OCI-LY1 (cell line): ENCODE results near the gene TRIM10.

ENCODE experiments used
- H2AFZ ChIP-seq: fragments of 200-600 bp; sonication (generic), shearing (Covaris generic); 2 replicates; pipeline ENCODE4 v1.6.0; 2014; ENCODE audit warnings: antibody characterized with exemption, mild to moderate bottlenecking, low read length
- H3F3A ChIP-seq: fragments of 200-600 bp; sonication (generic), shearing (Covaris generic); 2 replicates; pipeline ENCODE4 v1.6.0; 2014; ENCODE audit warnings: mild to moderate bottlenecking, antibody characterized with exemption, low read length, moderate library complexity; ENCODE audit not compliant: insufficient read depth
- H3K27ac ChIP-seq: fragments of 200-600 bp; sonication (generic); 2 replicates; pipeline ENCODE4 v1.5.1; 2014; ENCODE audit warnings: low read length, mixed run types, mild to moderate bottlenecking, low read depth; ENCODE audit not compliant: poor library complexity, severe bottlenecking
- H3K27me3 ChIP-seq: fragments of 200-600 bp; sonication (generic); 2 replicates; pipeline ENCODE4 v1.6.0; 2014; ENCODE audit warnings: antibody characterized with exemption, mild to moderate bottlenecking, low read length, moderate library complexity; ENCODE audit not compliant: insufficient read depth
- H3K36me3 ChIP-seq: fragments of 200-600 bp; sonication (generic); 2 replicates; pipeline ENCODE4 v1.6.1; 2014; ENCODE audit warnings: mild to moderate bottlenecking, antibody characterized with exemption, low read length, moderate library complexity, mixed read lengths; ENCODE audit not compliant: insufficient read depth
- H3K4me1 ChIP-seq: fragments of 200-600 bp; sonication (generic); 2 replicates; pipeline ENCODE4 v1.5.1; 2014; ENCODE audit warnings: mild to moderate bottlenecking, low read length, moderate library complexity; ENCODE audit not compliant: insufficient read depth, severe bottlenecking
- H3K4me2 ChIP-seq: fragments of 200-600 bp; sonication (generic), shearing (Covaris generic); 2 replicates; pipeline ENCODE4 v1.6.1; 2014; ENCODE audit warnings: low read length
- H3K4me3 ChIP-seq: fragments of 200-600 bp; sonication (generic); 2 replicates; pipeline ENCODE4 v1.5.1; 2014; ENCODE audit warnings: low read length, low read depth, mild to moderate bottlenecking, mixed read lengths; ENCODE audit not compliant: poor library complexity, severe bottlenecking
- H3K79me2 ChIP-seq: fragments of 200-600 bp; shearing (Covaris generic); 2 replicates; pipeline ENCODE4 v1.6.1; 2016; ENCODE audit warnings: mixed run types, low read length, mixed read lengths; ENCODE audit not compliant: insufficient read depth
- H3K9ac ChIP-seq: fragments of 200-600 bp; sonication (generic), shearing (Covaris generic); 2 replicates; pipeline ENCODE4 v1.6.1; 2014; ENCODE audit warnings: mild to moderate bottlenecking, low read length, mixed read lengths
- H3K9me2 ChIP-seq: fragments of 200-600 bp; sonication (generic), shearing (Covaris generic); 2 replicates; pipeline ENCODE4 v1.6.1; 2014; ENCODE audit warnings: low read depth, mild to moderate bottlenecking, low read length, mixed read lengths
- H3K9me3 ChIP-seq: fragments of 200-600 bp; shearing (Covaris generic); 2 replicates; pipeline ENCODE4 v1.6.1; 2014; ENCODE audit warnings: low read length, mixed read lengths
- H4K20me1 ChIP-seq: fragments of 200-600 bp; sonication (generic), shearing (Covaris generic); 2 replicates; pipeline ENCODE4 v1.6.0; 2016; ENCODE audit warnings: mild to moderate bottlenecking, low read length; ENCODE audit not compliant: insufficient read depth
- CTCF ChIP-seq: fragments of 200-600 bp; sonication (generic), shearing (Covaris generic); IDR thresholded peaks from 2 replicates; pipeline ENCODE4 v1.5.1; 2017; ENCODE audit warnings: mild to moderate bottlenecking, antibody characterized with exemption, low read length, moderate library complexity, mixed read lengths
- EZH2 ChIP-seq: fragments of 200-600 bp; sonication (generic), shearing (Covaris generic); IDR thresholded peaks from 2 replicates; pipeline ENCODE4 v1.8.0; 2017; ENCODE audit warnings: borderline replicate concordance, mixed run types, mild to moderate bottlenecking, antibody characterized with exemption, low read length, moderate library complexity, mixed read lengths

TRIM10 gene

GRCh38 chr6:30131947-30132497 is 29.0 kb downstream of the TRIM10 start:
- Histone ChIP-seq H3K36me3 (no peaks in the 10 kb centered on the region), H3K9me2 (no peaks in the 10 kb centered on the region), H3K9ac (no peak overlapping the region), H2AFZ (no peak overlapping the region), H3K4me2 (no peak overlapping the region), H3K27ac (no peak overlapping the region), H3K79me2 (no peaks in the 10 kb centered on the region), H3F3A (no peaks in the 10 kb centered on the region), H3K27me3 (peaks cover 5% of the 10 kb centered on the region; the same call in 1 of the 2 replicates), H3K4me1 (peaks cover 4% of the 10 kb centered on the region), H3K4me3 (no peak overlapping the region), H4K20me1 (no peaks in the 10 kb centered on the region), H3K9me3 (no peaks in the 10 kb centered on the region)
- no peak for TF ChIP-seq CTCF
- TF ChIP-seq EZH2 = no peak

DNA sequence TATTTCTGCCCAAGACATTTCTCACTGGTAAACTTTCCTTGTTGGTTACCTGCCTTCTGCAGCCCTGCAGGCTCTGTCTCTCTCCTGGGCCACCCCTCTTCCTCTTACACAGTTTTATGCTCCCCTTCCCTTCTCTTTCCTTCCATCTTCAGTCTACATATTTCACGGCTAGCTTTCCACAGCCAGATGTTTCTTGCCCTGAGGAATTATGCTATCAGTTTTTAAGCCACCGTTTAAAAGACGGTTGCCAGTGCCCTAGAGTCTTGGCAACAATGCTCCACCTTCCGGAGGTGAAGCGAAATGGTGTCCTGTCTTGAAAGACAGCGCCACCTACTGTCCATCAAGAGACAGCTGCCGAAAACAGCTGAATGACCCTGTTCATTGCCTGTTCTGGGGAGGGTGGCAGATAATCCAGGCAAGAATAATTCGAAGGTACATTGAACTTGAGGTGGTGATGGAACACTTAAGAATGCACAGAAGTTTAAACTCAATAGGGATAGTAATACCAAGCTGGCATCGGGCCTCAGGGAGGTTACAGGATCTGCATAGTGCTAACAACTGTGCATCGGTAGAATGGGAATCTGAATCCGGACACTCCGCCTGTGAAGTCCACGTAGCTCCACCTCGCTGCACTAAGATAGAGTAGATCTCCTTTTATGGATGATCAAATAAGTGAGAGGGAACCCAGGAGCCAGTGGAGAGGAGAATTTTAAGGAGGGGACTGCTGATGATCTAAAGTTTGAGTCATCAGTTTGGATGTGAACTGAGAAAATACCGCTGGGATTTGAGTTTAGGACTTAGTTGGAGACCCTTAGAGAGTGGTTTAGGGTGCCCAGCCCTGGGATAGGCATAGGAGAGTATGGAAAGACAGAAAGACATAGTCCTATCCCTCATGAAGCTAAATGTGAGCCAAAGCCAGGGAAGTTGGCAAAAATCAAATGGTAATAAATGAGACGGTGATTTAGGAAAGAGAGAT is 29.8 kb downstream of the TRIM10 start:
- Histone ChIP-seq H3K27me3 (peaks cover 5% of the 10 kb centered on the region; the same call in 1 of the 2 replicates), H3K4me2 (no peak overlapping the region), H3K36me3 (no peaks in the 10 kb centered on the region), H3K9ac (no peak overlapping the region), H4K20me1 (no peaks in the 10 kb centered on the region), H3F3A (no peaks in the 10 kb centered on the region), H3K9me2 (no peaks in the 10 kb centered on the region), H2AFZ (no peak overlapping the region), H3K9me3 (no peaks in the 10 kb centered on the region), H3K27ac (no peak overlapping the region), H3K79me2 (no peaks in the 10 kb centered on the region), H3K4me1 (peaks cover 4% of the 10 kb centered on the region), H3K4me3 (no peak overlapping the region)
- peak; percentile 100 for TF ChIP-seq CTCF
- TF ChIP-seq EZH2 = no peak

DNA sequence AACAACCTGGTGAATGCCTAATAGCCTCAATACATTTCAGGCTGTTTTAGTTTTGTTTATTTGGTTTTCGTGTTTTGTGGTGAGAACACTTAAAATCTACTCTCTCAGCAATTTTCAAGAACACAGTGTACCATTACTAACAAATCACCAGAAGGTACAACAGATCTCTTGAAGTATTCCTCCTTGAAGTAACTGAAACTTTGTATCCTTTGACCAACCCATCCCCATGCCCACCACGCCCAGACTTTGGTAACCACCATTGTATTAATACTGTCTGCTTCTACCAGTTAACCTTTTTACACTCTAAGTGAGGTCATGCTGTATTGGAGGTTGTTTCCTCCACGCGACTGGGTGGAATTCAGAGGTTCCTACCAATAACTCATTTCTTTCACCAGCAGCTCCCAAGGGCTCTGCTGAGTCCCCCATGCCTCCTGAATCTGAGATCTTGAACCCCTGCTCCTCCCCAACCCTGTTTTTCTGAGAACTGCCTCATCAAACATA is 30.8 kb downstream of the TRIM10 start:
- Histone ChIP-seq H3K79me2 (no peaks in the 10 kb centered on the region), H3K27me3 (peaks cover 5% of the 10 kb centered on the region; the same call in 1 of the 2 replicates), H3K4me2 (no peak overlapping the region), H3K27ac (no peak overlapping the region), H3K9me2 (no peaks in the 10 kb centered on the region), H3K9ac (no peak overlapping the region), H3F3A (no peaks in the 10 kb centered on the region), H3K9me3 (no peaks in the 10 kb centered on the region), H3K36me3 (no peaks in the 10 kb centered on the region), H4K20me1 (no peaks in the 10 kb centered on the region), H2AFZ (no peak overlapping the region), H3K4me3 (no peak overlapping the region), H3K4me1 (peaks cover 4% of the 10 kb centered on the region)
- no peak for TF ChIP-seq CTCF
